Osteocyte (in vitro differentiated cells): ENCODE results near the gene HOXA3. TPM values are rescaled to one million over a fixed set of nuclear protein-coding genes. Genes with fewer than 3 reads are reported as not detected.

Experiments
- DNase-seq: peaks from one replicate; pipeline ENCODE4 v3.0.0; 2021; ENCODE audit warnings: mixed read lengths; ENCODE audit not compliant: unreplicated experiment; ENCODE audit errors: extremely low spot score
- H3K27ac Mint-ChIP-seq: one replicate; pipeline ENCODE4 v1.8.0; 2021; ENCODE audit warnings: mild to moderate bottlenecking, mixed read lengths; ENCODE audit not compliant: unreplicated experiment
- H3K27me3 Mint-ChIP-seq: one replicate; pipeline ENCODE4 v1.8.0; 2021; ENCODE audit warnings: mixed read lengths; ENCODE audit not compliant: unreplicated experiment
- H3K36me3 Mint-ChIP-seq: one replicate; pipeline ENCODE4 v1.8.0; 2021; ENCODE audit warnings: mixed read lengths; ENCODE audit not compliant: unreplicated experiment
- H3K4me1 Mint-ChIP-seq: one replicate; pipeline ENCODE4 v1.8.0; 2021; ENCODE audit warnings: mixed read lengths; ENCODE audit not compliant: unreplicated experiment
- H3K4me3 Mint-ChIP-seq: one replicate; pipeline ENCODE4 v1.8.0; 2021; ENCODE audit warnings: mild to moderate bottlenecking, moderate library complexity, mixed read lengths; ENCODE audit not compliant: unreplicated experiment
- H3K9me3 Mint-ChIP-seq: one replicate; pipeline ENCODE4 v1.8.0; 2021; ENCODE audit warnings: mixed read lengths; ENCODE audit not compliant: unreplicated experiment
- CTCF ChIP-seq: fragments of 200-600 bp; sonication (generic); IDR thresholded peaks from 2 replicates; pipeline ENCODE4 v1.5.0; 2021; ENCODE audit warnings: antibody characterized with exemption, mild to moderate bottlenecking, moderate library complexity
- microRNA-seq: library from miRNA; unstranded; fragments of <30 nt; microRNA quantifications from one replicate; pipeline ENCODE4 v1.1.0, GENCODE V29; 2020; ENCODE audit not compliant: unreplicated experiment
- total RNA-seq: library from RNA; stranded (reverse); gene quantifications from 2 replicates; pipeline ENCODE4 v1.2.1, GENCODE V29; 2021

Gene HOXA3
- total RNA-seq, 1 donor from 2014 or later = not detected

- Mint-ChIP-seq H3K4me3 (no peak overlapping the region), H3K36me3 (no peaks in the 10 kb centered on the region), H3K9me3 (no peaks in the 10 kb centered on the region), H3K4me1 (no peaks in the 10 kb centered on the region), H3K27ac (no peak overlapping the region), H3K27me3 (peaks cover 10% of the 10 kb centered on the region)
- no peak for DNase-seq
- TF ChIP-seq CTCF = no peak
These were observed 88.2 kb downstream of the HOXA3 start for GRCh38 chr7:27064159-27064558.

GRCh38 chr7:27062946-27063345, 89.4 kb downstream of the HOXA3 start:
- Mint-ChIP-seq H3K27ac (no peak overlapping the region), H3K9me3 (no peaks in the 10 kb centered on the region), H3K27me3 (peaks cover 10% of the 10 kb centered on the region), H3K36me3 (no peaks in the 10 kb centered on the region), H3K4me3 (no peak overlapping the region), H3K4me1 (no peaks in the 10 kb centered on the region)
- DNase-seq = no peak
- no peak for TF ChIP-seq CTCF

Small RNA genes lying within 50 kb of the gene (microRNA-seq; reads per million reads assigned to microRNA genes)
- 1.6 reads per million for gene MIR196B

Other genes with a start within 250 kb of the HOXA3 start
- gene HOXA1, start 56.6 kb downstream of the HOXA3 start, total RNA-seq = not detected in 2 replicates
- not detected in 2 replicates for gene HOXA2, start 49.9 kb downstream of the HOXA3 start, total RNA-seq
- gene HOXA4, start 21.8 kb downstream of the HOXA3 start, total RNA-seq = not detected in 2 replicates
- gene HOXA5, start 8.9 kb downstream of the HOXA3 start, total RNA-seq = not detected in 2 replicates
- not detected in 2 replicates for gene HOXA6, start 4.8 kb downstream of the HOXA3 start, total RNA-seq
- gene HOXA7, start 4.1 kb upstream of the HOXA3 start, total RNA-seq = not detected in 2 replicates
- not detected in 2 replicates for gene HOXA9, start 13.0 kb upstream of the HOXA3 start, total RNA-seq
- not detected in 2 replicates for gene HOXA10, start 21.7 kb upstream of the HOXA3 start, total RNA-seq
- not detected in 2 replicates for gene HOXA11, start 32.6 kb upstream of the HOXA3 start, total RNA-seq
- not detected in 2 replicates for gene HOXA13, start 47.5 kb upstream of the HOXA3 start, total RNA-seq
- not detected in 2 replicates for gene EVX1, start 90.2 kb upstream of the HOXA3 start, total RNA-seq